Left renal pelvis (tissue), 4 donors: ENCODE results near the gene MACROD1. TPM values are rescaled to one million over a fixed set of nuclear protein-coding genes. Genes with fewer than 3 reads are reported as not detected.
A peak's percentile ranks its signal among the peaks of the same experiment; 100 is the strongest.

Experiments used
- DNase-seq, 4 donors: peaks; one replicate each; pipeline ENCODE4 v3.0.0-alpha.2; 2013; ENCODE audit warnings: low read depth in 4 of 4, low spot score in 3 of 4
- polyA plus RNA-seq, 4 donors: library from polyadenylated mRNA; unstranded; fragments of 120-200 nt; gene quantifications; one replicate each; pipeline ENCODE4 v1.2.1, GENCODE V29; 2013; ENCODE audit not compliant: insufficient read length in 4 of 4

The MACROD1 gene
- polyA plus RNA-seq, 4 donors, result 14.9 to 17.8 (median 15.3) TPM

GRCh38 chr11:64005691-64006090 lies 160.2 kb downstream of the MACROD1 start:
- no peak for DNase-seq

GRCh38 chr11:64004590-64004984 lies 161.3 kb downstream of the MACROD1 start:
- DNase-seq, result no peak

DNA sequence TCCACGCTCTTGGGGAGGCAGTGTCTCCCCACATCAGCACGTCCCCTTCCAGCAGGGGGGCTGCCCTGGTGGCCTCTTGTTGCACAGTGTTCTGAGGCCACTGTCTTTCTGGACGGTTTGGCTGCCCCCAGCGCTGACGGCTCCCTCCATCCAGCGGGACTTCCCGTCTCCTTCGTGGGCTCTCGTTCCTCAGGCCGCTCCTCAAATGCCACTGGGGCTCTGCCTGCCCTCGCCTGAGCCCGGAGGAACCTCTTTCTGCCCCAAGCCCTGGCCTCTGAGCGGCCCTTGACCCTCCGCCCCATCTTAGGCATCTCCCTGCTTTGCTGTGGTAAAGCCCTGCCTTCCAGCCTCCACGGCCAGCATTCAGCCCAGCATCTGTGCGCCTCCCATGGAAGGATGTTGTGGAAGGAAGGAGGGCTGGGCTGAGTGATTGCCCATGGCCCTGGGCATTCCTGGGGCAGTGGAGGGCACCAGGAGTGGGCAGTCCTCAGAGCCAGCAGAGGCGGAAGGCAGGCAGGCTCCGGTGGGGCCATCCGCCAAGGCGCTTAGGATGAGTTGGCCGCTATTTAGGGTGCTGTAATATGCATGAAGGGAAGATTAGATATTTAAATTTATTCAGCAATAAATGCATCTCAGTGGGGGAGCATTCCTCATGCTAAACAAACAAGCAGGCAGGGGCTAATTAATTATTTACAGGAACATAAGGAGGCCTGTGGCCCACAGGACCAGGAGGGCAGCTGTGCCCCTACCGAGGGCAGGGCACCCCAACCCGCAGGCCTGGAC lies 161.9 kb downstream of the MACROD1 start:
- no peak for DNase-seq

GRCh38 chr11:64001484-64002420 lies 164.2 kb downstream of the MACROD1 start:
- DNase-seq, result no peak

DNA sequence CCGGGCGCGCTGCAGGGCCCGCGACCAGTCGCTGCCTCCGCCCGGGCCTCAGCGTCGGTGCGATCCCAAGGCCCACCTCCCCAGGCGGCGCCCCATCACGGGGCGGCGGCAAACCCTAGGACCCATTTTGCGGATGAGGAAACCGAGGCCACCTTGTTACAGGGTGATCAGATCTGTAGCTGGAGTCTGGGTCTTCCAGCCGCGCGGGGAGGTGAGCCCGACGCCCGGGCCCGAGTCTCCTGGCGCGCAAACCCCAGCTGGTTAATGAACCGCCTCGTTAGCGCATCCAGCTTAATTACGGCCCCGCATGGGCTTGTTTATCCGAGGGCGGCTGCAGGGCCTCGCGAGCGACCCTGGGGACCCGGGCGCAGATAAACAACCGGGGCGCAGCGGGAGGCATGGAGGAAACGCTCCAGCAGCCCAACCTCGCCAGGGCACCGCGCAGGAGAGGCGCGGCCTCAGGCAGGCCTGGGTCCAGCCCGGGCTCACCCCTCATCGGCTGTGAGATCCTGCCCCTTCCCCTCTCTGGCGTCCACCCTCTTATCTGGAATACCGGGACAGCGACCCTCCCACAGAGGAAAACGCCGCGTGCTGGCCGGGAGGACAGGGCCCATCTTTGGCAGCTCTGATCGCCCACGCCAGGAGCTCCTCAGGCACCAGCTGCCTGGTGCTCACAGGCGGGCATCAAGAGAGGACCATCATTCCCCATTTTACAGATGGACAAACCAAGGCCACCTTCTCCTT lies 165.0 kb downstream of the MACROD1 start:
- no peak for DNase-seq

- DNase-seq, result no peak
Observed at GRCh38 chr11:64000026-64000739, 165.7 kb downstream of the MACROD1 start.

GRCh38 chr11:63999349-64000025 lies 166.4 kb downstream of the MACROD1 start:
- no peak for DNase-seq

- DNase-seq, result no peak
Observed at GRCh38 chr11:63998558-63999348, 167.2 kb downstream of the MACROD1 start.

- DNase-seq, result no peak
Observed at GRCh38 chr11:63997801-63998337, 168.0 kb downstream of the MACROD1 start.

DNA sequence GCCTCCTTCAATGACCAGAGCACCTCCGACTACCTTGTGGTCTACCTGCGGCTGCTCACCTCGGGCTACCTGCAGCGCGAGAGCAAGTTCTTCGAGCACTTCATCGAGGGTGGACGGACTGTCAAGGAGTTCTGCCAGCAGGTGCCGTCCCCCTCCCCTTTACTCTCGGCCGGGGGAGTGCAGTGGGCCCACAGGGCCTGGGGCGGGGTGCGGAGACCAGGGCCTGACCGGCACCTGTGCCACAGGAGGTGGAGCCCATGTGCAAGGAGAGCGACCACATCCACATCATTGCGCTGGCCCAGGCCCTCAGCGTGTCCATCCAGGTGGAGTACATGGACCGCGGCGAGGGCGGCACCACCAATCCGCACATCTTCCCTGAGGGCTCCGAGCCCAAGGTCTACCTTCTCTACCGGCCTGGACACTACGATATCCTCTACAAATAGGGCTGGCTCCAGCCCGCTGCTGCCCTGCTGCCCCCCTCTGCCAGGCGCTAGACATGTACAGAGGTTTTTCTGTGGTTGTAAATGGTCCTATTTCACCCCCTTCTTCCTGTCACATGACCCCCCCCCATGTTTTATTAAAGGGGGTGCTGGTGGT lies 168.7 kb downstream of the MACROD1 start:
- DNase-seq, result no peak

GRCh38 chr11:63996512-63996911 lies 169.4 kb downstream of the MACROD1 start:
- no peak for DNase-seq

- no peak for DNase-seq
Observed at GRCh38 chr11:63993993-63994392, 171.9 kb downstream of the MACROD1 start.

DNA sequence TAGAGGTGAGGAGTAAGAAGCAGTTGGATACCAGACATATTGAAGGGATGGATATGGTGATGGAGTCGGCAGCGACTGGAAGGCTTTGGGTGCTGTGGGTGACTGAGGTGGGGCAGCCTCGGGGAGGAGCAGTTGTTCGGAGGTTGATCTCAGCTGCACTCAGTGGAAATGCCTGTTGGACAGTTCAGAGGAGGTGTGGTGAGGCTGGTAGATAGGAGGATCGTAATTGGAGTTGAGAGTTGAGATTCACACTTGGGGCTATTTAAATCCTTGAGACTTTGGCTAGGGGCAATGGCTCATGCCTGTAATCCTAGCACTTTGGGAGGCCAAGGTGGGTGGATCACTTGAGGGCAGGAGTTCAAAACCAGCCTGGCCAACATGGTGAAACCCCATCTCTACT lies 172.8 kb downstream of the MACROD1 start:
- no peak for DNase-seq

- no peak for DNase-seq
Observed at GRCh38 chr11:63991558-63991957, 174.4 kb downstream of the MACROD1 start.

GRCh38 chr11:63986932-63987513 lies 178.9 kb downstream of the MACROD1 start:
- DNase-seq, result no peak

- DNase-seq, result peak; percentile 76 to 83 (median 80)
Observed at GRCh38 chr11:63986156-63986931, 179.6 kb downstream of the MACROD1 start, which contains the start of gene OTUB1. Gene OTUB1, plus strand, starts transcription at chr11:63986438. Its CDS starts 19 bp downstream, at chr11:63986457.

- no peak for DNase-seq
Observed at GRCh38 chr11:63985812-63986155, 180.1 kb downstream of the MACROD1 start.
